Measurements from ENCODE around the gene SKAP1.

SKAP1 gene

GRCh38 chr17:48102798-48103715, 327.0 kb downstream of the SKAP1 start:
- Histone ChIP-seq H4K20me1 (ENCODE audit: insufficient read depth, low read length) (peaks cover 15% of the 10 kb centered on the region), H3K9ac (ENCODE audit: low read length) (0 out of 2 replicates have a peak overlapping the region, but pooled peaks have one; percentile 93), H3K36me3 (replicated peaks; ENCODE audit: low read depth, low read length) (peaks cover 6% of the 10 kb centered on the region), H3K4me1 (ENCODE audit: low read length) (peaks cover 30% of the 10 kb centered on the region), H3K27ac (ENCODE audit: low read length) (peak overlapping the region; percentile 83), H3K4me3 (ENCODE audit: low read length) (peak overlapping the region; percentile 100; the same call in 1 of the 2 replicates), H3K4me2 (ENCODE audit: low read length) (0 out of 2 replicates have a peak overlapping the region, but pooled peaks have one; percentile 99), H3K27me3 (ENCODE audit: low read depth, low read length) (no peaks in the 10 kb centered on the region), H3K79me2 (ENCODE audit: low read length) (peaks cover 37% of the 10 kb centered on the region), H3K9me3 (ENCODE audit: insufficient read depth, low read length) (no peaks in the 10 kb centered on the region), H2AFZ (ENCODE audit: low read depth, low read length) (peak overlapping the region; percentile 62)
- no peak for TF ChIP-seq CTCF (IDR thresholded peaks at IDR 0.05; ENCODE audit: low read depth, low read length)
- TF ChIP-seq EZH2phosphoT487 (IDR thresholded peaks at IDR 0.05; ENCODE audit: low read depth): no peak

- H3K4me2 ChIP-seq (ENCODE audit: low read length): peak overlapping the region; percentile 99
- TF ChIP-seq CTCF (IDR thresholded peaks at IDR 0.05; ENCODE audit: low read depth, low read length) (no peak), EZH2phosphoT487 (IDR thresholded peaks at IDR 0.05; ENCODE audit: low read depth) (no peak)
- peaks cover 41% of the 10 kb centered on the region for H3K79me2 ChIP-seq (ENCODE audit: low read length)
- H3K4me3 ChIP-seq (ENCODE audit: low read length): peak overlapping the region; percentile 100
- no peaks in the 10 kb centered on the region for H3K27me3 ChIP-seq (ENCODE audit: low read depth, low read length)
- H3K36me3 ChIP-seq (replicated peaks; ENCODE audit: low read depth, low read length): peaks cover 6% of the 10 kb centered on the region
- H3K9me3 ChIP-seq (ENCODE audit: insufficient read depth, low read length): no peaks in the 10 kb centered on the region
- peaks cover 23% of the 10 kb centered on the region for H4K20me1 ChIP-seq (ENCODE audit: insufficient read depth, low read length)
- H3K27ac ChIP-seq (ENCODE audit: low read length): peak overlapping the region; percentile 83
- H3K9ac ChIP-seq (ENCODE audit: low read length): peak overlapping the region; percentile 93
- peaks cover 34% of the 10 kb centered on the region for H3K4me1 ChIP-seq (ENCODE audit: low read length)
- peak overlapping the region; percentile 62 for H2AFZ ChIP-seq (ENCODE audit: low read depth, low read length)
Measured at GRCh38 chr17:48102043-48102750, 327.8 kb downstream of the SKAP1 start.

DNA sequence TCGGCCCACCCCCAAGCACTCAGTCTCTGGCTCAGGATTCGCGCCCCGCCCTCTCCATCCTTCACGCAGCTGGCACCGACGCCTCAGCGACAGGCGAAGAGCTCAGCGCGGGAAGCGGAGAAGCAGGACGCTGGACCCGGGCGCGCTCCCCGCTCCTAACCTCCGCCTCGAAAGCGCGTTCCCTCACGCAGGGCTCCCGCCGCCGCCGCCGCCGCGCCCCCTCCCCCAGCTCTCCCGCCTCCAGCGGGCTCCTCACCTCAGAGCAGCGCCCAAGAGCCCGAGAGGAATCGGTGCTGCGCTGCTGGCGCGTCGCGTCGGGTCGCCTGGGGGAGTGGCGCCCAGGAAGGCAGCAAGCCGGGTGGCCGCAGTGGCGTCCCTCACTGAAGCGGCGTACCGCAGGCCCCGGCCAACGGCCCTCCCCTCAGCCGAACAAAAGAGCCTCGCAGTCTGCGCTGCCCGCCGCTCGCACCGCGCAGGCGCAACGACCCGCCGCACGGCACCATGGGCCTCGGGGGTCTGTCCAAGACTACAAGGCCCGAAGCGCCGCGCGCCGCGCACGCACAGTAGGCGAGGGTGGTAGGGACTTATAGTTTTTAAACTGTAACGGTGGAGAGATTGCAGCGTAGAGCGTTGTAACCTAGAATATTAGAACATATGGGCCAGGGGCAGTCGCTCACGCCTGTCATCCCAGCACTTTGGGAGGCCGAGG, 328.8 kb downstream of the SKAP1 start, which contains the start of gene CBX1:
Gene CBX1, minus strand, starts transcription at position 467 of the 709 bp plus-strand sequence. CDS start 24,474 bp downstream, outside the sequence.
- peak within 1 kb of the TSS; percentile 62; the same call in 1 of the 2 replicates for H2AFZ ChIP-seq (ENCODE audit: low read depth, low read length)
- peak within 1 kb of the TSS; percentile 99 for H3K4me2 ChIP-seq (ENCODE audit: low read length)
- no peaks in the 10 kb centered on the region for H3K27me3 ChIP-seq (ENCODE audit: low read depth, low read length)
- H4K20me1 ChIP-seq (ENCODE audit: insufficient read depth, low read length): peaks cover 25% of the 10 kb centered on the region
- H3K4me3 ChIP-seq (ENCODE audit: low read length): peak within 1 kb of the TSS; percentile 100
- TF ChIP-seq EZH2phosphoT487 (IDR thresholded peaks at IDR 0.05; ENCODE audit: low read depth) (no peak), CTCF (IDR thresholded peaks at IDR 0.05; ENCODE audit: low read depth, low read length) (no peak)
- H3K4me1 ChIP-seq (ENCODE audit: low read length): peaks cover 25% of the 10 kb centered on the region
- H3K9me3 ChIP-seq (ENCODE audit: insufficient read depth, low read length): no peaks in the 10 kb centered on the region
- peaks cover 51% of the 10 kb centered on the region for H3K79me2 ChIP-seq (ENCODE audit: low read length)
- peaks cover 6% of the 10 kb centered on the region for H3K36me3 ChIP-seq (replicated peaks; ENCODE audit: low read depth, low read length)
- H3K9ac ChIP-seq (ENCODE audit: low read length): peak within 1 kb of the TSS; percentile 93
- H3K27ac ChIP-seq (ENCODE audit: low read length): peak within 1 kb of the TSS; percentile 83
